Activated T-cell treated with anti-CD3 and anti-CD28 coated beads, Interleukin-2, amount 50 U/mL, for 72 hours (primary cell): Measurements from ENCODE around the gene KRTAP9-3. TPM values are rescaled to one million over a fixed set of nuclear protein-coding genes. Genes with fewer than 3 reads are reported as not detected.
A peak's percentile ranks its signal among the peaks of the same experiment; 100 is the strongest.
"Not testable (repeated sequence)": the region's sequence is repeated elsewhere in the genome, so short reads cannot be mapped to it uniquely, and the experiment has no call there.

Experiments used
- ATAC-seq, 2 donors: fragments of 150-1000 bp; cut with Tn5 transposase; replicated peaks in 1 of 2; 2 replicates each; pipeline ENCODE4 v1.10.0; 2021; ENCODE audit warnings: moderate library complexity in 2 of 2, mild to moderate bottlenecking in 1 of 2
- DNase-seq, 2 donors: peaks; one replicate each; pipeline ENCODE4 v3.0.0; 2021 to 2022; ENCODE audit warnings: mixed read lengths in 1 of 2
- H3K27ac Mint-ChIP-seq: one replicate; pipeline ENCODE4 v1.8.0; 2022; ENCODE audit warnings: mild to moderate bottlenecking, moderate library complexity, mixed read lengths
- H3K27me3 Mint-ChIP-seq: one replicate; pipeline ENCODE4 v1.8.0; 2022; ENCODE audit warnings: low read depth, mixed read lengths
- H3K36me3 Mint-ChIP-seq, 2 donors: one replicate each; pipeline ENCODE4 v1.8.0; 2022; ENCODE audit warnings: mixed read lengths in 2 of 2, mild to moderate bottlenecking in 1 of 2; ENCODE audit not compliant: insufficient read depth in 2 of 2
- H3K4me1 Mint-ChIP-seq: one replicate; pipeline ENCODE4 v1.8.0; 2022; ENCODE audit warnings: low read depth, mixed read lengths
- H3K4me3 Mint-ChIP-seq, 2 donors: one replicate each; pipeline ENCODE4 v1.8.0; 2022; ENCODE audit warnings: mild to moderate bottlenecking in 2 of 2, mixed read lengths in 2 of 2, moderate library complexity in 2 of 2
- H3K9me3 Mint-ChIP-seq, 2 donors: one replicate each; pipeline ENCODE4 v1.8.0; 2022; ENCODE audit warnings: mixed read lengths in 2 of 2
- total RNA-seq, 2 donors: library from RNA; stranded (reverse); gene quantifications; one replicate each; pipeline ENCODE4 v1.2.3, GENCODE V29; 2022

The KRTAP9-3 gene
- total RNA-seq, 2 donors from 2014 or later: not detected

GRCh38 chr17:41226051-41226450 lies 6.2 kb upstream of the KRTAP9-3 start:
- no peaks in the 10 kb centered on the region for H3K9me3 Mint-ChIP-seq
- H3K27ac Mint-ChIP-seq: no peak overlapping the region
- peaks cover 4% of the 10 kb centered on the region for H3K27me3 Mint-ChIP-seq
- H3K4me3 Mint-ChIP-seq: no peak overlapping the region
- no peak for ATAC-seq
- no peak for DNase-seq
- no peaks in the 10 kb centered on the region for H3K4me1 Mint-ChIP-seq
- no peaks in the 10 kb centered on the region for H3K36me3 Mint-ChIP-seq

GRCh38 chr17:41226598-41227095 lies 5.6 kb upstream of the KRTAP9-3 start, which contains the start of gene KRTAP9-2:
Gene KRTAP9-2, plus strand, starts transcription at chr17:41226648. Its CDS starts 7 bp downstream, at chr17:41226655.
- not testable (repeated sequence) for DNase-seq

DNA sequence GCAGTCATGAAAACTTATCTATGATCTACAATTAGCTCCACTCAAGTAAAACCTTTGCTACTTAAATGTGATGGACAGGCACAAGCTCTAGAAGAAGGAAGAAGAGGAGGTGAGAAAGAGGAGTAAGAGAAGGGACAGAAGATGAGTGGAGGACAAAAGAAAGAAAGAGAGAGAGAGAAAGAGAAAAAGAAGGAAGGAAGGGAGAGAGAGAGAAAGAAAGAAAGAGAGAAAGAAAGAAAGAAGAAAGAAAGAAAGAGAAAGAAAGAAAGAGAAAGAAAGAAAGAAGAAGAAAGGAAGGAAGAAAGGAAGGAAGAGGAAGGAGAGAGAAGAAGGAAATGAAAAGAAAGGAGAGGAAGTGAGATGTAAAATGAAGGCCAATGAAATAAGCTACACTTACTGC lies 2.2 kb upstream of the KRTAP9-3 start:
- DNase-seq (no peak), ATAC-seq (no peak)
- Mint-ChIP-seq H3K36me3 (no peaks in the 10 kb centered on the region), H3K4me1 (no peaks in the 10 kb centered on the region), H3K27ac (no peak overlapping the region), H3K4me3 (no peak overlapping the region), H3K9me3 (no peaks in the 10 kb centered on the region), H3K27me3 (peaks cover 20% of the 10 kb centered on the region)

More at GRCh38 chr17:41226598-41227095, 5.6 kb upstream of the KRTAP9-3 start, which contains the start of gene KRTAP9-2:
- not testable (repeated sequence) for H3K4me1 Mint-ChIP-seq, H3K36me3 Mint-ChIP-seq, H3K27me3 Mint-ChIP-seq, H3K27ac Mint-ChIP-seq, H3K9me3 Mint-ChIP-seq, H3K4me3 Mint-ChIP-seq, ATAC-seq

DNA sequence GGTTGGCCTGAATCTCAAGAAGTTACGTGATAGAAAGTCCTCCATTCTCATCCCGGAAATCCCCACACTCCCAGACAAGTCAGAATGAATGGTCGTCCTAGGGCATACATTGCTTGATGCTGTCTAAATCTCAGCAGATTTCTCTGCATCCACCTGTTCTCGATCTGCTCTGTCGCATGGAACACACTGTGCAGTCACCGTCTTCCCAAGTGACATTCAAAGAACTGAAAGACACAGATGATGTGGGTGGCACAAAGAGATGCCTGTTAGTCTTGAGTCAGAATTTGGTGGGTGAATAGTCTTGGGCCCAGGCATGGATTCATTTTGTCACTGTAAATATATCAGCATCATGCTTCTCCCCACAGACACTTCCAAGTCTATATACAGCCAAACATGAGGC lies 518 bp upstream of the KRTAP9-3 start:
- Mint-ChIP-seq H3K36me3 (no peaks in the 10 kb centered on the region), H3K4me1 (no peaks in the 10 kb centered on the region), H3K27me3 (peaks cover 25% of the 10 kb centered on the region), H3K27ac (no peak overlapping the region), H3K4me3 (no peak overlapping the region), H3K9me3 (no peaks in the 10 kb centered on the region)
- ATAC-seq: no peak
- DNase-seq: no peak

DNA sequence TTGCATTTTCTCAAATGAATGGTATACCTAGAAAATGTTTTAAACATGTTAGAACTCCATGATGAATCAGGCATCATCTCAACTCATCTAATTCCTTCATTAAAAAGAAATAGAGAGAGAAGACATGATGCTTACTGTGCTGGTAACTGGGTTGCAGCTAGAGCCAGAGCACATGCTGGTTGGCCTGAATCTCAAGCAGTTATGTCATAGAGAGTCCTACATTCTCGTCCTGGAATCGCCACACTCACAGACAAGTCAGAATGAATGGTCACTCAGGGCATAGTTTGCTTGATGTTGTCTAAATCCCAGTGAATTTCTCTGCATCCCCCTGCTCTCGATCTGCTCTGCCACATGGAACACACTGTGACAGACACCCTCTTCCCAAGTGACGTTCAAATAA lies 4.9 kb downstream of the KRTAP9-3 start:
- ATAC-seq, DNase-seq, H3K27ac Mint-ChIP-seq, H3K36me3 Mint-ChIP-seq, H3K4me3 Mint-ChIP-seq, H3K4me1 Mint-ChIP-seq, H3K9me3 Mint-ChIP-seq: not testable (repeated sequence)
- H3K27me3 Mint-ChIP-seq: peaks cover 28% of the 10 kb centered on the region

- H3K27me3 Mint-ChIP-seq: peaks cover 25% of the 10 kb centered on the region
- H3K27ac Mint-ChIP-seq, DNase-seq, ATAC-seq, H3K4me3 Mint-ChIP-seq, H3K9me3 Mint-ChIP-seq, H3K36me3 Mint-ChIP-seq, H3K4me1 Mint-ChIP-seq: not testable (repeated sequence)
Observed at GRCh38 chr17:41237949-41238437, 5.7 kb downstream of the KRTAP9-3 start, which contains the start of gene KRTAP9-8. Gene KRTAP9-8, plus strand, starts transcription at chr17:41237999. Its CDS starts 53 bp downstream, at chr17:41238052.

GRCh38 chr17:41246995-41247787 lies 14.9 kb downstream of the KRTAP9-3 start:
- H3K36me3 Mint-ChIP-seq, H3K4me1 Mint-ChIP-seq, ATAC-seq, H3K9me3 Mint-ChIP-seq, H3K27me3 Mint-ChIP-seq, H3K4me3 Mint-ChIP-seq, H3K27ac Mint-ChIP-seq, DNase-seq: not testable (repeated sequence)

GRCh38 chr17:41249637-41250240 lies 17.5 kb downstream of the KRTAP9-3 start, which contains the start of gene KRTAP9-4:
Gene KRTAP9-4, plus strand, starts transcription at chr17:41249687. Its CDS starts 34 bp downstream, at chr17:41249721.
- peaks cover 13% of the 10 kb centered on the region for H3K27me3 Mint-ChIP-seq
- not testable (repeated sequence) for H3K27ac Mint-ChIP-seq, H3K4me1 Mint-ChIP-seq, H3K9me3 Mint-ChIP-seq, H3K36me3 Mint-ChIP-seq, DNase-seq, H3K4me3 Mint-ChIP-seq, ATAC-seq

DNA sequence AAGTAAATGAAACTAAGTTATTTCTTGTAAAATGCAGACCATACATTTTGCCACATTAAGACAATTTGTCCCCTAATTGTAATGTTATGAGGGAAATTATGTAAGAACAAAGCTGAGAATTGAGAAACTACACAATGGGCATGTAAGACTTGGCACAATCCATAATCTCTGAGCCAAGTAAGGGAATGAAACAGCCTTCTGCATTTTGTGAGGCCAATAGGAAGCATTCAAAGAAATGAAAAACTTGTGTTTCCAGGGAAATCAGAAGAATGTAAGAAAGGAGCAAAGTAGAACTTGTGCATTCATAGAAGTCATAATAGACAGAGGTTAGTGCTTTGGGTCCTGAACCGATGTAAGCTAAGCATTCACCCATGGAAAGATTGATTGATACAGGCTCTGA lies 19.0 kb downstream of the KRTAP9-3 start:
- ATAC-seq (no peak), DNase-seq (no peak)
- H3K27me3 Mint-ChIP-seq: peaks cover 13% of the 10 kb centered on the region
- no peak overlapping the region for H3K4me3 Mint-ChIP-seq
- H3K4me1 Mint-ChIP-seq: peaks cover 6% of the 10 kb centered on the region
- H3K9me3 Mint-ChIP-seq: no peaks in the 10 kb centered on the region
- H3K36me3 Mint-ChIP-seq: no peaks in the 10 kb centered on the region
- H3K27ac Mint-ChIP-seq: no peak overlapping the region

DNA sequence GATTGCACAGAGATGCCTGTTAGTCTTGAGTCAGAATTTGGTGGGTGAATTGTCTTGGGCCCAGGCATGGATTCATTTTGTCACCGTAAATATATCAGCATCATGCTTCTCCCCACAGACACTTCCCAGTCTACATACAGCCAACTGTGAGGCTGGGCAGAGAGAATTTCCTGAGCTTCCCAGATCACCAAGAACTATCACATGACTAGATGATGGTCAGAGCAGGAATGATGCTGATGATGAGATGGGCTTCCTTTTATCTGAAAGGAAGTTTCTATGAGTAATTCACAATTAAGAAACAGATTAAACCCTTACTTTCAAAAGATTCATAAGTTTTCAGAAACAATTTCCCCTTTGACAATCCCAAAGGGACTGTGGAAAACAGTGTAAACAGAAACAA lies 22.6 kb downstream of the KRTAP9-3 start:
- no peak for DNase-seq
- no peak overlapping the region for H3K4me3 Mint-ChIP-seq
- H3K36me3 Mint-ChIP-seq: no peaks in the 10 kb centered on the region
- H3K9me3 Mint-ChIP-seq: no peaks in the 10 kb centered on the region
- H3K27ac Mint-ChIP-seq: no peak overlapping the region
- ATAC-seq: no peak
- peaks cover 6% of the 10 kb centered on the region for H3K4me1 Mint-ChIP-seq
- peaks cover 13% of the 10 kb centered on the region for H3K27me3 Mint-ChIP-seq

GRCh38 chr17:41255381-41256290 lies 23.4 kb downstream of the KRTAP9-3 start, which contains the start of gene KRTAP9-9:
Gene KRTAP9-9, plus strand, starts transcription at chr17:41255384.
- DNase-seq, H3K4me3 Mint-ChIP-seq, H3K27me3 Mint-ChIP-seq, H3K36me3 Mint-ChIP-seq, H3K27ac Mint-ChIP-seq, H3K9me3 Mint-ChIP-seq: not testable (repeated sequence)
- peak in 1 of 2 donors; percentile 17 for ATAC-seq
- peaks cover 13% of the 10 kb centered on the region for H3K4me1 Mint-ChIP-seq

GRCh38 chr17:41256291-41256685 lies 24.0 kb downstream of the KRTAP9-3 start:
- no peak for DNase-seq
- Mint-ChIP-seq H3K27ac (no peak overlapping the region), H3K9me3 (no peaks in the 10 kb centered on the region), H3K4me1 (peaks cover 18% of the 10 kb centered on the region), H3K4me3 (no peak overlapping the region), H3K27me3 (peaks cover 6% of the 10 kb centered on the region), H3K36me3 (no peaks in the 10 kb centered on the region)
- no peak for ATAC-seq
